ENCODE results near the gene C19orf33.
"Not testable (repeated sequence)": the region's sequence is repeated elsewhere in the genome, so short reads cannot be mapped to it uniquely, and the experiment has no call there.

The C19orf33 gene

DNA sequence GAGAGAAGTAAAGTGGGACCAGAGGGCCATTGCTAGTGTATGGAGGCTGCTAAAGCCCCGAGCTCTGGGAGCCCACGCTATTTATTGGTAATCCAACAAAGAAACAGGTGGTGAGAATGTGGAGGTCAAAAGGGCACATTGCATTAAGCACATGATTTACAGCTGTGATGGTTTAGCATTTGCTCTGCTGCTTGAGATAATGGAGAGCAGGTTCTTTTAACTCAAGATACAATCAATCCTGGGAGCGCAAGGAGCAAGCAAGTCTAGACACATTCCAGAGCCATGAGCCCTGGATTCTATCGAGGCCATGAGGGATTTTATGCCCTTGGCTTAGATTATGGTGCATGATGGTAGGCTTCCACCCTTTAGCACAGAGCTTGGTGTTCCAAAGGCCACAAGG, 35.0 kb downstream of the C19orf33 start:
- DNase-seq (ENCODE audit: low spot score), result not testable (repeated sequence)

DNA sequence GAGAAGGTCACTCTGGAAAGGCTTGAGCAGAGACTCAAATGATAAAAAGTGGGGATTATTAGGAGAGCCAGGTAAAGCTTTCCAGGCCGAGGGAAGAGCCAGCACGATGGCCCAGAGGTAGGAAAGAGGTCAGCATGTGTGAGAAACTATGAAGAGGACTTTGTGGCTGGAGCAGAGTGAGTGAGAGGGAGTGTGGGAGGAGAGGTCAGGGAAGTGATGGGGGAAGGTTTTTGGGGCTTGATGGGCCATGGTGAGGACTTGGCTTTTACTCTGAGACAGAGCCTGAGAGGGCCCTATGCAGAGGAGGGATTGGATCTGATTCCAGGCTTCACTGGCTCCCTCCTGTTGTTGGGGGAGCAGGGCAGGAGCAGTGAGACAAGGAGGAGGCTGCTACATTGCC, 36.9 kb downstream of the C19orf33 start:
- no peak for DNase-seq (ENCODE audit: low spot score)

DNA sequence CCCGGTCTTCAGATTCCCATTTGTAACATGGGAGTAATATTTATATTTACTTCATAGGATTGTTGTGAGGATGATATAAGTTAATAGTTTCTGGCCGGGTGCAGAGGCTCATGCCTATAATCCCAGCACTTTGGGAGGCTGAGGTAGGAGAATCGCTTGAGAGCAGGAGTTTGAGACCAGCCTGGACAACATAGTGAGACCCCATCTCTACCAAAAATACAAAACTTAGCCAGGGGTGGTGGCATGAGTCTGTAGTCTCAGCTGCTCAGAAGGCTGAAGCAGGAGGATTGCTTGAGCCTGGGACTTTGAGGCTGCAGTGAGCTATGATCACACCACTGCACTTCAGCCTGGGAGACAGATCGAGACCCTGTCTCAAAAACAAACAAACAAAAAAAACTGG, 42.8 kb downstream of the C19orf33 start:
- no peak for DNase-seq (ENCODE audit: low spot score)

DNA sequence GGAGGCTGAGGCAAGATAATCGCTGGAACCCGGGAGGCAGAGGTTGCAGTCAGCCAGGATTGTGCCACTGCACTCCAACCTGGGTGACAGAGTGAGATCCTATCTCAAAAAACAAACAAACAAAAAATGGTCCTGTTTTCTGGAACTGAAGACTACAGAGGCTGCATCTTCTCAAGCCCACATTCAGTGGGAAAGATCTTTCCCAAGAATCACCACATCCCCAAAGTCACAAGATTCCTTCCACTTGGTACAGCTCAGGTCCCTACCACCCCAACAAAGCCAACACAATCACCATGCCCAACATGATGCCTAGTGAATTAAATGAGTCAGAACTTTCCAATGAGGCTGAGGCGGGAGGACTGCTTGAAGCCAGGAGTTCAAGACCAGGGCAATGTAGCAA, 46.8 kb downstream of the C19orf33 start:
- DNase-seq (ENCODE audit: low spot score), result no peak

DNA sequence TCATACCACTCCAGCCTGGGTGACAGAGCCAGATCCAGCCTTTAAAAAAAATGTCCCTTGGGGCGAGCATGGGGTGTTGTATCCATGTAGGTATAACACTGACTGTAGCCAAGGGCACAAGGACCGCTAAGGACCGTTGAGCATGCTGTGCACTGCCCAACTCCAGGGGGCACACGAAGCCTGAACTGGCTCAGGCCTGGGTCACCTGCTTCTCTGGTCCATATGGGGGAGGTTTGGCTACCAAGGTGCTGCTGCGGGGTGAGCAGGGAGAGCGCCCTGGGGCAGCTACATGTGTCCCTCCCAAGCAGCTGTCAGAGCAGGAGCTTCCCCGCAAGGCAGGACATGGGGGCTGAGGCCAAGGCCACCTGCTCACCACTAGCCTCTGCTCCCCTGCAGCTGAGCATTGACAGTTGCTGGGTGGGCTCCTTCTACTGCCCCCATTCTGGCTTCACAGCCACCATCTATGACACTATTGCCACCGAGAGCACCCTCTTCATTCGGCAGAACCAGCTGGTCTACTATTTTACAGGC, 47.9 kb downstream of the C19orf33 start:
- DNase-seq (ENCODE audit: low spot score), result no peak

DNA sequence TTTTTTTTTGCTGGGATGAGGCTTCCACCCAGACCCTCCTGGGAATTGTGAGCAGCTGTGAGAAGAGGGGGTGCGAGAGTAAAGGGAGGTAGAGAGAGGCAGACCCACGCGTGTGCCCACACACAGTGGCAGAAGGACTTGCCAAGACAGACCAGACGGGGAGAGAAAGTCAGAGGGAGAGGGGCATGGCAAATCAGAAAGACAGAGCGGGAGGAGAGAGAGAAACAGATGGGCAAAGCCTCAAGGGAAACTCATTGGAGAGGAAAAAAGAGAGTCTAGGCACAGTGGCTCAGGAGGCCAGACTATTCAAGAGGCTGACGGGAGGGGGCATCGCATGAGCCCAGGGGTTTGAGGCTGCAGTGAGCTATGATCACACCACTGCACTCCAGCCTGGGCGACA, 48.6 kb downstream of the C19orf33 start:
- no peak for DNase-seq (ENCODE audit: low spot score)
